Activated naive CD4-positive, alpha-beta T cell treated with anti-CD3 and anti-CD28 coated beads, Interleukin-2, amount 50 U/mL, for 24 hours (primary cell): Measurements from ENCODE around the gene SF3B3.
"Not testable (repeated sequence)": the region's sequence is repeated elsewhere in the genome, so short reads cannot be mapped to it uniquely, and the experiment has no call there.

ENCODE experiments used
- H3K27ac Mint-ChIP-seq: one replicate; pipeline ENCODE4 v1.8.0; 2021; ENCODE audit warnings: mild to moderate bottlenecking, mixed read lengths
- H3K27me3 Mint-ChIP-seq: one replicate; pipeline ENCODE4 v1.8.0; 2021; ENCODE audit warnings: mixed read lengths
- H3K36me3 Mint-ChIP-seq: one replicate; pipeline ENCODE4 v1.8.0; 2021; ENCODE audit warnings: mixed read lengths
- H3K4me1 Mint-ChIP-seq: one replicate; pipeline ENCODE4 v1.8.0; 2021; ENCODE audit warnings: mixed read lengths
- H3K4me3 Mint-ChIP-seq: one replicate; pipeline ENCODE4 v1.8.0; 2021; ENCODE audit warnings: mild to moderate bottlenecking, mixed read lengths
- H3K9me3 Mint-ChIP-seq: one replicate; pipeline ENCODE4 v1.8.0; 2021; ENCODE audit warnings: mixed read lengths

SF3B3 gene

DNA sequence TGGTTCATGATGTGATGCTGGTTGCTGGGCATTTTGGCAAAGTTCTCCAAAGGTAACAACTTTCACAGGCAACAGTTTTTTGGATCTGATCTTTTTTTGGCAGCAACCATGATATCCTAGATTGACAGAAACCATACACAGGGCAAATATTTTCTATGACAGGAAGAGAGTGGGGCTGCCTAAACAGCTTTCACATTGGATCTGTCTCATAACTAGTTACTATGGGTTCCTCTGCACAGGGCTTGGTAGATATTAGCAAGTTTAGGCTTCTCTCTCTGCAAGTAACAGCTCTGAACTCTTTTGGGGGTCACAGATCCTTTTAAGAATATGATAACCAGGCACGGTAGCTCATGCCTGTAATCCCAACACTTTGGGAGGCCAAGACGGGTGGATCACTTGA lies 28.8 kb upstream of the SF3B3 start:
- no peaks in the 10 kb centered on the region for H3K9me3 Mint-ChIP-seq
- H3K4me3 Mint-ChIP-seq = no peak overlapping the region
- H3K36me3 Mint-ChIP-seq = peaks cover 8% of the 10 kb centered on the region
- H3K27ac Mint-ChIP-seq = no peak overlapping the region
- no peaks in the 10 kb centered on the region for H3K4me1 Mint-ChIP-seq
- H3K27me3 Mint-ChIP-seq = no peaks in the 10 kb centered on the region

GRCh38 chr16:70495425-70496182 lies 28.0 kb upstream of the SF3B3 start:
- Mint-ChIP-seq H3K36me3 (peaks cover 8% of the 10 kb centered on the region), H3K27ac (no peak overlapping the region), H3K27me3 (no peaks in the 10 kb centered on the region), H3K4me1 (no peaks in the 10 kb centered on the region), H3K9me3 (no peaks in the 10 kb centered on the region), H3K4me3 (no peak overlapping the region)

- H3K27ac Mint-ChIP-seq = no peak overlapping the region
- no peak overlapping the region for H3K4me3 Mint-ChIP-seq
- no peaks in the 10 kb centered on the region for H3K4me1 Mint-ChIP-seq
- peaks cover 10% of the 10 kb centered on the region for H3K36me3 Mint-ChIP-seq
- H3K27me3 Mint-ChIP-seq = no peaks in the 10 kb centered on the region
- no peaks in the 10 kb centered on the region for H3K9me3 Mint-ChIP-seq
These were observed 27.1 kb upstream of the SF3B3 start for GRCh38 chr16:70496513-70496912.

DNA sequence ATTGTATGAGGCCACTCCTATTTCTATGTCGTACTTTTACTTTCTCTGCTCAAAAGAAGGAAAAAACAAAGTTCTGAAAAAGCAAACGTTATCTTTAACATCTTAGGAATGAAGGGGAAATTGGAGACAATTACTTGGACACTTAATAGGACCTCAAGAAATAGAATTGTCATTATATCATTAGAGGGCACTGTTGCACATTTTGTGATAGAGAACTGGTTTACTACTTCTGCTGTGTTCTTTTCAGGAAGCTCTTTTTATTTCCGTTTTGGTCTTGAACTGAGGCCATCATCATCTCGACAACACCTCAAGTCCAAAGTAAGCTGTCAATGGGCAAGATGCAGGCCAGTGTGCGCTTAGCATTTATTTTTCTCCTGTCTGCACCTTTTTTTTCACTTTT lies 14.9 kb upstream of the SF3B3 start:
- Mint-ChIP-seq H3K27me3 (no peaks in the 10 kb centered on the region), H3K9me3 (no peaks in the 10 kb centered on the region), H3K4me3 (no peak overlapping the region), H3K36me3 (peaks cover 7% of the 10 kb centered on the region), H3K27ac (no peak overlapping the region), H3K4me1 (peaks cover 9% of the 10 kb centered on the region)

- H3K36me3 Mint-ChIP-seq = peaks cover 7% of the 10 kb centered on the region
These were observed 13.4 kb upstream of the SF3B3 start for GRCh38 chr16:70510216-70510615.

GRCh38 chr16:70511833-70512232 lies 11.8 kb upstream of the SF3B3 start:
- H3K27me3 Mint-ChIP-seq = no peaks in the 10 kb centered on the region
- peaks cover 9% of the 10 kb centered on the region for H3K4me1 Mint-ChIP-seq
- peaks cover 7% of the 10 kb centered on the region for H3K36me3 Mint-ChIP-seq
- H3K27ac Mint-ChIP-seq = no peak overlapping the region
- H3K9me3 Mint-ChIP-seq = no peaks in the 10 kb centered on the region
- H3K4me3 Mint-ChIP-seq = no peak overlapping the region

More at GRCh38 chr16:70510216-70510615, 13.4 kb upstream of the SF3B3 start:
- Mint-ChIP-seq H3K9me3 (no peaks in the 10 kb centered on the region), H3K4me1 (peaks cover 9% of the 10 kb centered on the region), H3K27me3 (no peaks in the 10 kb centered on the region), H3K27ac (peak overlapping the region; percentile 84), H3K4me3 (no peak overlapping the region)

DNA sequence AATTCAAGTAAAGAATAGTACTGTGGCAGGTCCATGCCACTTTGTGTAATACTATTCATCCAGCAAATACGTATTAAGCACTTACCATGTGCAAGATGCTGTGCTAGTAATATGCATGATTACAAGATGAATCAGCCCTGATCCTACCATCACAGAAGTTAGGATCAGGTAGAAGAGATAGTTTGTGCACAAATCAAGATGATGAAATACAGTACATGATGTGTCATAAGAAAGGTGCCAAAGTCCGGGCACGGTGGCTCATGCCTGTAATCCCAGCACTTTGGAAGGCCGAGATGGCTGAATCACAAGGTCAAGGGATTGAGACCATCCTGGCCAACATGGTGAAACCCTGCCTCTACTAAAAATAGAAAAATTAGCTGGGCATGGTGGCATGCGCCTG lies 11.2 kb upstream of the SF3B3 start:
- Mint-ChIP-seq H3K4me1 (peaks cover 9% of the 10 kb centered on the region), H3K4me3 (no peak overlapping the region), H3K36me3 (peaks cover 7% of the 10 kb centered on the region), H3K27me3 (no peaks in the 10 kb centered on the region), H3K27ac (no peak overlapping the region), H3K9me3 (no peaks in the 10 kb centered on the region)

DNA sequence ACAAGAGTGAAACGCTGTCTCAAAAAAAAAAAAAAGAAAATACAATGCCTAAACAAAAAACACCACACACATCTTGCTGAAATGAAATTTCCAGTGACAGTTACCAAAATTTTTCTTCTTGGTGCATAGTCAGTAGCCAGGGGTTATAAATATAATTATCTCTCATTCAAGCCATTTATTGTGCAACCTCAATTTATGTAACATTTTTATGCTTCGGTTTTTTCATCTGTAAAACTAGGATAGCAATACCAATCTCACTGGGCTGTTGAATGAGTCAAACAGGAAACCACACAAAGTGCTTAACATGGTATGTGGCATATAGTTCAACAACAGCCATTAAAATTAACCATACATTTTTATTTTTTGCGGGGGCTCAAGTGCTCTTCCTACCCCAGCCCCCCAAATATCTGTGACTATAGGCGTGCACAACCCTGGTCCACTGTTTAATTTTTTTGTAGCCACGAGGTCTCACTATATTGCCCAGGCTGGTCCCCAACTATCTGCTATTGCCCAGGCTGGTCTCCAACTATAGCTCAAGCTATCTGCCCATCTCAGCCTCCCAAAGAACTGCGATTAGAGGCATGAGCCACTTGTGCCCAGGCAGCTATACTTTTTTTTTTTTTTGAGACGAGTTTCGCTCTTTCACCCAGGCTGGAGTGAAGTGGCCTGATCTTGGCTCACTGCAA lies 2.9 kb upstream of the SF3B3 start:
- H3K9me3 Mint-ChIP-seq = no peaks in the 10 kb centered on the region
- peaks cover 33% of the 10 kb centered on the region for H3K4me1 Mint-ChIP-seq
- H3K36me3 Mint-ChIP-seq = peaks cover 12% of the 10 kb centered on the region
- H3K27ac Mint-ChIP-seq = peak overlapping the region; percentile 59
- no peaks in the 10 kb centered on the region for H3K27me3 Mint-ChIP-seq
- peak overlapping the region; percentile 67 for H3K4me3 Mint-ChIP-seq

GRCh38 chr16:70522216-70523075 lies 1.2 kb upstream of the SF3B3 start:
- Mint-ChIP-seq H3K27ac (peak overlapping the region; percentile 100), H3K36me3 (peaks cover 22% of the 10 kb centered on the region), H3K4me3 (peak overlapping the region; percentile 100), H3K27me3 (no peaks in the 10 kb centered on the region), H3K4me1 (peaks cover 49% of the 10 kb centered on the region), H3K9me3 (no peaks in the 10 kb centered on the region)

- Mint-ChIP-seq H3K4me1 (peaks cover 51% of the 10 kb centered on the region), H3K4me3 (peak within 1 kb of the TSS; percentile 100), H3K9me3 (no peaks in the 10 kb centered on the region), H3K36me3 (peaks cover 24% of the 10 kb centered on the region), H3K27ac (peak within 1 kb of the TSS; percentile 100), H3K27me3 (no peaks in the 10 kb centered on the region)
These were observed 407 bp upstream of the SF3B3 start, which contains the start of gene COG4 for GRCh38 chr16:70523076-70523742. Gene COG4 (minus strand): TSS chr16:70523554. CDS start chr16:70523543, 11 bp downstream.

- H3K27ac Mint-ChIP-seq = peak overlapping the region; percentile 100
- peaks cover 27% of the 10 kb centered on the region for H3K36me3 Mint-ChIP-seq
- peaks cover 62% of the 10 kb centered on the region for H3K4me1 Mint-ChIP-seq
- H3K9me3 Mint-ChIP-seq, H3K27me3 Mint-ChIP-seq: not testable (repeated sequence)
- peak overlapping the region; percentile 100 for H3K4me3 Mint-ChIP-seq
These were observed 796 bp downstream of the SF3B3 start for GRCh38 chr16:70524399-70524825.

- peaks cover 27% of the 10 kb centered on the region for H3K36me3 Mint-ChIP-seq
- H3K4me1 Mint-ChIP-seq = peaks cover 53% of the 10 kb centered on the region
- H3K27me3 Mint-ChIP-seq = no peaks in the 10 kb centered on the region
- no peaks in the 10 kb centered on the region for H3K9me3 Mint-ChIP-seq
- peak overlapping the region; percentile 76 for H3K4me3 Mint-ChIP-seq
- peak overlapping the region; percentile 62 for H3K27ac Mint-ChIP-seq
These were observed 2.8 kb downstream of the SF3B3 start for GRCh38 chr16:70526403-70526802.

DNA sequence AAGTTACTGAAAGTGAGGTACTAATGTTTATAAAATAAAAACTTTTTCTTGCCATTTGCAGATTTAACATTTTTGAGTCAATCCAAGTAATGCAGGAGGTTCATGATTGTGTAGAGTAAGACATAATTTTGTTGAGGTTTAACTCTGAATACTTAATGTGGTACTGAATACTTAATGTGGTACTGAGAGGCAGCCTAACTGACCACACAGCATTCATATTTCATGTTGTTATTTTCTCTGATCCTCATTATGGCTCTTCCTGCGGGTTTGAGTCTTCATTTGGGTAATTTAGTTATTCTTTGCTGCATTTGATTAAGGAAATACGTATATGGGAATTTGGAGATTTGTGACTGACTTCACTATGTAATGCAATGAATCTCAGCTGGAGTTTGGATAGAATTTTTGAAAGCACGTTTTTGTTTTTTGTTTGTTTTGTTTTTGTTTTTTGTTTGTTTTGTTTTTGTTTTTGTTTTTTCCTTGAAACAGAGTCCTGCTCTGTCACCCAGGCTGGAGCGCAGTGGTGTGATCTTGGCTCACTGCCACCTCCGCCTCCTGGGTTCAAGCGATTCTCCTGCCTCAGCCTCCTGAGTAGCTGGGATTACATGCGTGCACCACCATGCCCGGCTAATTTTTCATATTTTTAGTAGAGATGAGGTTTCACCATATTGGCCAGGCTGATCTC lies 3.8 kb downstream of the SF3B3 start:
- H3K4me3 Mint-ChIP-seq = peak overlapping the region; percentile 76
- no peaks in the 10 kb centered on the region for H3K27me3 Mint-ChIP-seq
- peaks cover 50% of the 10 kb centered on the region for H3K4me1 Mint-ChIP-seq
- peak overlapping the region; percentile 52 for H3K27ac Mint-ChIP-seq
- H3K9me3 Mint-ChIP-seq = no peaks in the 10 kb centered on the region
- H3K36me3 Mint-ChIP-seq = peaks cover 27% of the 10 kb centered on the region

DNA sequence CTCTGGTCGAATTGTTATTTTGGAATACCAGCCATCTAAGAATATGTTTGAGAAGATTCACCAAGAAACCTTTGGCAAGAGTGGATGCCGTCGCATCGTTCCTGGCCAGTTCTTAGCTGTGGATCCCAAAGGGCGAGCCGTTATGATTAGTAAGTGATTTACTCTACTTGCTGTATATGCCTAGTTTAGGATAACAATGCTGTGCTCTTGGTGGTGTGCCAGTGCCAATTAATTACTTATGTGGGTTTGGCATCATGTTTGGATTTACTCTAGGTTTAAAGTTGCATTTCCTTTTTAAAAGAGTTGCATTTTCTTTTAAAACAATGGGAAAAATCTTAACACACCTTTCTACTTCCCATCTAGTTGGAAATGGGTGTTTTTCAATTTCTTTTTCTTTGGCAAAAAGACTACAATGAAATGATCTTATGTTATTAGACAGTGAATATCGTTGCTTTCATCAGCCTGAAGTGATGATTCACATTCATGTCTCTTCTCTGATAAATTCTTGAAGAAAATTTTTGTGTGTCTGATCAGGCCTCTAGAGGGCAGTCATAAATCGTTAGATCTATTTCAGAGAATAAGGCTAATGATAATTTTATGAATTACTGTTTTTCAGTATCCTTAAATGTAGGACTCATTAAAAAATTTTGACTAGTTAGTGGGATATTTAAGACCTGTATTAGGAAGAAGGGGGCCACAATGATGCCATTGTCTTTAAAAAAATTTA lies 5.6 kb downstream of the SF3B3 start:
- H3K4me1 Mint-ChIP-seq = peaks cover 57% of the 10 kb centered on the region
- peak overlapping the region; percentile 93 for H3K27ac Mint-ChIP-seq
- peak overlapping the region; percentile 71 for H3K4me3 Mint-ChIP-seq
- H3K27me3 Mint-ChIP-seq = no peaks in the 10 kb centered on the region
- peaks cover 31% of the 10 kb centered on the region for H3K36me3 Mint-ChIP-seq
- H3K9me3 Mint-ChIP-seq = no peaks in the 10 kb centered on the region
